Mammary epithelial cell (primary cell): ENCODE data around the gene KCNF1.

ENCODE experiments used
- CTCF ChIP-seq, 2 donors: IDR thresholded peaks in 1 of 2; conservative IDR thresholded peaks in 1 of 2; 2 replicates each; pipeline ENCODE4 v1.5.1; 2011 to 2012; ENCODE audit warnings: inconsistent platforms in 2 of 2, low read length in 2 of 2, mild to moderate bottlenecking in 2 of 2, control low read depth in 1 of 2, low read depth in 1 of 2; ENCODE audit not compliant: insufficient read depth in 1 of 2; ENCODE audit errors: extremely low read depth in 1 of 2
- EZH2 ChIP-seq: IDR thresholded peaks from 2 replicates; pipeline ENCODE4 v1.6.1; 2012; ENCODE audit warnings: low read length, inconsistent platforms, borderline replicate concordance

GRCh38 chr2:10889651-10890215, 22.0 kb upstream of the KCNF1 start:
- TF ChIP-seq CTCF (conservative IDR thresholded peaks at IDR 0.05 in 1 of 2, IDR thresholded peaks at IDR 0.05 in 1 of 2; ENCODE audit: extremely low read depth in 1 of 2, insufficient read depth in 1 of 2, low read depth in 1 of 2, low read length in 2 of 2) (no peak), EZH2 (no peak)
